WTC11 (cell line): ENCODE data around the gene ZDHHC22.

Source experiments
- FOXK1 ChIP-seq: sonication (generic); formaldehyde crosslinking; IDR thresholded peaks from 2 replicates; pipeline ENCODE4 v1.8.0; 2022; ENCODE audit warnings: mild to moderate bottlenecking, moderate library complexity, missing genetic modification reagents
- KAT7 ChIP-seq: sonication (generic); formaldehyde crosslinking; IDR thresholded peaks from 2 replicates; pipeline ENCODE4 v1.8.1; 2023; ENCODE audit warnings: missing genetic modification reagents, mild to moderate bottlenecking, borderline replicate concordance
- NFATC4 ChIP-seq: fragments of 250-450 bp; sonication (Bioruptor Pico); IDR thresholded peaks from 2 replicates; pipeline ENCODE4 v1.9.0; 2021; ENCODE audit warnings: mild to moderate bottlenecking
- NR2C2 ChIP-seq: sonication (generic); formaldehyde crosslinking; IDR thresholded peaks from 2 replicates; pipeline ENCODE4 v1.8.0; 2022; ENCODE audit warnings: mild to moderate bottlenecking, missing genetic modification reagents
- TEAD4 ChIP-seq: sonication (generic); formaldehyde crosslinking; IDR thresholded peaks from 2 replicates; pipeline ENCODE4 v1.8.0; 2022; ENCODE audit warnings: mild to moderate bottlenecking, missing genetic modification reagents
- TF ChIP-seq, protein P1 (sequence below): fragments of 200-600 bp; IDR thresholded peaks from 2 replicates; pipeline ENCODE4 v1.8.0; 2022; ENCODE audit warnings: antibody characterized with exemption

DNA sequence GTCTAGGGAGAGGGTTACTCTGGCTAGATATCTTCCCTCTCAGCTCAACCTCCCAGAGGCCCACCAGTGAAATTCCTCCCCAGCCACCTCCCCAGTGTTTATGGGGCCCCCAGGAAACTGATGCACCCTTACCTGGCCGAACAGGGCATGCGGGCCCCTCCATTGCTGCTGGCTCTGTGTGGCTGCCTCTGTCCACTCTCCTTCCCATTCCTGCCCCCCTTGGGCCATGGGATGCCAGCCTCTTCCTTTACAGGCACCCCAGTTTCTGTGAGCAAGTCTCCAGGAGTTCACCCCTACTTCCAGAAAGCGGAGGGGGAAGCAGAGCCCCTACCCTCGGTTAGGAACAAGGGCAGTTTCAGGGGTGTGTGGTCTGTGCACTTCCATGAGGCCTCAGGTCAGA, 19.4 kb upstream of the ZDHHC22 start:
- TF ChIP-seq NFATC4 (CRISPR knock-in tag), result no peak
- no peak for TF ChIP-seq KAT7
- no peak for TF ChIP-seq NR2C2 (CRISPR knock-in tag)
- TF ChIP-seq, protein P1, sequence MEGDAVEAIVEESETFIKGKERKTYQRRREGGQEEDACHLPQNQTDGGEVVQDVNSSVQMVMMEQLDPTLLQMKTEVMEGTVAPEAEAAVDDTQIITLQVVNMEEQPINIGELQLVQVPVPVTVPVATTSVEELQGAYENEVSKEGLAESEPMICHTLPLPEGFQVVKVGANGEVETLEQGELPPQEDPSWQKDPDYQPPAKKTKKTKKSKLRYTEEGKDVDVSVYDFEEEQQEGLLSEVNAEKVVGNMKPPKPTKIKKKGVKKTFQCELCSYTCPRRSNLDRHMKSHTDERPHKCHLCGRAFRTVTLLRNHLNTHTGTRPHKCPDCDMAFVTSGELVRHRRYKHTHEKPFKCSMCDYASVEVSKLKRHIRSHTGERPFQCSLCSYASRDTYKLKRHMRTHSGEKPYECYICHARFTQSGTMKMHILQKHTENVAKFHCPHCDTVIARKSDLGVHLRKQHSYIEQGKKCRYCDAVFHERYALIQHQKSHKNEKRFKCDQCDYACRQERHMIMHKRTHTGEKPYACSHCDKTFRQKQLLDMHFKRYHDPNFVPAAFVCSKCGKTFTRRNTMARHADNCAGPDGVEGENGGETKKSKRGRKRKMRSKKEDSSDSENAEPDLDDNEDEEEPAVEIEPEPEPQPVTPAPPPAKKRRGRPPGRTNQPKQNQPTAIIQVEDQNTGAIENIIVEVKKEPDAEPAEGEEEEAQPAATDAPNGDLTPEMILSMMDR, result no peak
- no peak for TF ChIP-seq TEAD4
- no peak for TF ChIP-seq FOXK1 (CRISPR knock-in tag)
